BLaER1 treated with 17β-estradiol and CSF1 and Interleukin-3, amounts not matched to agents 10 nM and 100 nM (cell line): ENCODE measurements around the gene DLGAP1.

Experiments
- H3K27ac ChIP-seq, 11 experiments: shearing (Covaris generic); formaldehyde crosslinking; 2 replicates each; pipeline ENCODE4 v1.8.1; 2022
- H3K27me3 ChIP-seq, 11 experiments: shearing (Covaris generic); formaldehyde crosslinking; 2 replicates each; pipeline ENCODE4 v1.8.1; 2022
- H3K36me3 ChIP-seq, 11 experiments: shearing (Covaris generic); formaldehyde crosslinking; 2 replicates each; pipeline ENCODE4 v1.8.1; 2022
- H3K4me1 ChIP-seq, 10 experiments: shearing (Covaris generic); formaldehyde crosslinking; 2 replicates each; pipeline ENCODE4 v1.8.1; 2022
- H3K4me2 ChIP-seq, 11 experiments: shearing (Covaris generic); formaldehyde crosslinking; 2 replicates each; pipeline ENCODE4 v1.8.1; 2022
- H3K4me3 ChIP-seq, 10 experiments: shearing (Covaris generic); formaldehyde crosslinking; 2 replicates each; pipeline ENCODE4 v1.8.1; 2022
- H3K9ac ChIP-seq, 11 experiments: shearing (Covaris generic); formaldehyde crosslinking; 2 replicates each; pipeline ENCODE4 v1.8.1; 2022
- H3K9me3 ChIP-seq, 11 experiments: shearing (Covaris generic); formaldehyde crosslinking; replicated peaks in 1 of 11; 2 replicates each; pipeline ENCODE4 v1.8.1; 2022
- H4K20me1 ChIP-seq, 11 experiments: shearing (Covaris generic); formaldehyde crosslinking; 2 replicates each; pipeline ENCODE4 v1.8.1; 2022
- Cebpa-rat ChIP-seq, 11 experiments: shearing (Covaris generic); IDR thresholded peaks; 2 replicates each; pipeline ENCODE4 v1.8.1; 2022

The DLGAP1 gene

DNA sequence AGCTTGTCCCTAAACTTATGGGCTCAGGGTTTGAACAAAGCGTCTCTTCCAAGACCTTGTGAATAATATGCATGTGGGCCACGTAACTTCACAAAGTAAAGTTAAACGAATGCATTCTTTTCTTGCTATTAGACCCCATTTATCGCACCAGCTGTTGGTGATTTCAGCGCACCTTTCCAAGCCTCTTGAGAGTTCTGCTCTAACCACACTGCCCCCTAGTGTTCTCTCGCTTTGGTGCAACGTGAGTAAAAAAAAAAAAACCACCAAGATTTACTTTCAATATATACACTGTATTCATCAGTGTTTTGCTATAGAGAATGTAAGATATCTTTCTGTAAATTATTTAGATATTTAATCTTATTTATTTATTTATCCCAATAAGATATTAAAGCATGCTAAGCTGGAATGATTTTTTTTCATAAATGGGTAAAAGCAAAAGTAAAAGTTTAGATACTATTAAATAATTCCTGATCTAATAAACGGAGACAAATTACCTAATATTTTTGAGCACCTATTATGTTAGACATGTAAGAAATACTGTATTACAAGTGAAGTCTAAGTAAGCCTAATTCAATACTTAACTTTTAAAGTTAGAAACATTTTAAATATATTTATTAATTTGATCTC is 459.5 kb downstream of the DLGAP1 start:
- Histone ChIP-seq H3K4me3 (no peak overlapping the region), H3K27ac (no peak overlapping the region), H4K20me1 (no peaks in the 10 kb centered on the region), H3K4me1 (no peaks in the 10 kb centered on the region), H3K9me3 (no peaks in the 10 kb centered on the region), H3K27me3 (no peaks in the 10 kb centered on the region), H3K4me2 (no peak overlapping the region), H3K9ac (no peak overlapping the region), H3K36me3 (no peaks in the 10 kb centered on the region)
- TF ChIP-seq Cebpa-rat (IDR thresholded peaks at IDR 0.05): no peak

DNA sequence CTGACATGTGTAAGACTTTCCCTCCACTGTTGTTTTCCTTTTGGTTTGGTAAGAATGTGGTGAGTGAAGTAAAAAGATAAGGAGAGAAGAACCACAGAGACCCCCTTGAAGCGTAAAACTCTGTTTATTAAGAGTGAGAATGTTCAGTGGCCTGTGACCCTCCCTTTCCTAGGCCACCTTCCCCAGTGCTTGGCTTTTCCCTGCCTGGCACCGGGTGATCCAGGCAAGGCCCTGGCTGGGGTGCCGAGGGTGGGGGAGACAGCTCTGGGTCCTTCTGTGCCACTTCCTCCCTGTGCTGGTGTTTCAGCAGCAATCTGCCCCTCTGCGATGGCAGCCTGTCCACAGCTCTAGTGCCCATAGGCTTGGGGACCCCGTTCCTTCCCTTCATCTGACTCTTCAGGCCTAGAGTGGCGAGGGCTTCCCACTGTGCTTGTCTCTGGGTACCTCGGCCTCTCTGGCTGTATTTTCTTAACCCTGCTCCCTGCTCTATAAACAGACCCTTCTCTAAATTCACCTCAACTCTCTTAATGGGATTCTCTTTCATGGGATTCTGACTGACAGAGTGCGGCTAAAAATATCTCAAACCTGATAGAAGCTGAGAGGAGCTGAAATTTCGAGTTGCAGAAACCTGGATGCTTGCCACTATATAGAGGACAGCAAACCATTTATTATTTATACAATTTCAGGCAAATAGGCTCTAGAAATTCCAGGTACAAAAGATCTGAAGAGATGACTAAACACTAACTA is 461.0 kb downstream of the DLGAP1 start:
- no peak overlapping the region for H3K27ac ChIP-seq
- H3K36me3 ChIP-seq: no peaks in the 10 kb centered on the region
- no peak for TF ChIP-seq Cebpa-rat (IDR thresholded peaks at IDR 0.05)
- no peak overlapping the region for H3K4me3 ChIP-seq
- H3K9ac ChIP-seq: no peak overlapping the region
- H4K20me1 ChIP-seq: no peaks in the 10 kb centered on the region
- no peaks in the 10 kb centered on the region; a peak in 1 of 22 replicates for H3K9me3 ChIP-seq
- H3K4me2 ChIP-seq: no peak overlapping the region
- H3K4me1 ChIP-seq: no peaks in the 10 kb centered on the region
- no peaks in the 10 kb centered on the region for H3K27me3 ChIP-seq

DNA sequence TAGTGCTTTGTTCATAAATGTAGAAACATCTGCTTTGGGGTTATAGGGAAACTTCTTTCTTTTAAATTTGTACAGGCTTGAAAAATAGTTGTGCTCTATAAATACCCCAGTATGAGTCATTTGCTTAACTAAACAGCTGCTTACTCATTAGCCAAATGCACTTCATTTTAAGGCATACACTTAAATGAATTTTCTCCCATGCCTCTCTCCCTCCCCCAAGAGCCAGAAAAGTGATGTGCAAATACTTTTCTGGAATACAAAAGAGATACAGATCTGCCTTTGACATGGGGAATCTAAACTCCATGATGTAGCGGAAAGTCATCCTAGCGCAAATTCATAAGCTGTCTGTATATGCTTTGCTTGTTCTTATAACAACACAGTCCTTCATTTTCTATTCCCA is 469.4 kb downstream of the DLGAP1 start:
- Histone ChIP-seq H4K20me1 (no peaks in the 10 kb centered on the region), H3K36me3 (no peaks in the 10 kb centered on the region), H3K4me3 (no peak overlapping the region), H3K27ac (no peak overlapping the region), H3K9me3 (peaks cover 0 to 7% (median 0%) of the 10 kb centered on the region in 11 experiments; a peak in 2 of 22 replicates), H3K4me2 (peak overlapping the region in 4 of 11 experiments; percentile 4 to 42 (median 29); a peak in 6 of 22 replicates), H3K9ac (no peak overlapping the region), H3K27me3 (no peaks in the 10 kb centered on the region), H3K4me1 (peaks cover 0 to 14% (median 5%) of the 10 kb centered on the region in 10 experiments; a peak in 7 of 20 replicates)
- TF ChIP-seq Cebpa-rat (IDR thresholded peaks at IDR 0.05): no peak

DNA sequence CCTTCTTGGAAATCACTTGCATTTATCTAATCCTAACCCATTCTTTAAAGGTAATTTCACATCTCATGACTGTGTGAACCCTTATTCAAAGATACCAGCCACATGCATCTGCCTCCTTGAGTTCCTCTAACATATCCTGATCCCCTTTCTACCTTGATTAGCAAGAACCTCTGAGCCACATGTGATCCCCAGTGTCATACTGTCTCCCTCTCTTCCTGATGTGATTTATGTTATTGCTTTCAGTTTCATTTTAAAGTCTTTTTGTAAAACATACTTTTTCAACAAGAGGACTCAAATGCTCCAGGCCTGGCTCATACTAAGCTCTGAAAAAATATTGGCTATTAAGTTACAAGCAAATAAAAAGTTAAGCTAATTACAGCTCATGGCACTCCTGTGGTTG is 470.1 kb downstream of the DLGAP1 start:
- Histone ChIP-seq H3K27ac (no peak overlapping the region), H3K9ac (no peak overlapping the region), H3K4me1 (peaks cover 0 to 14% (median 5%) of the 10 kb centered on the region in 10 experiments; a peak in 7 of 20 replicates), H3K4me3 (no peak overlapping the region), H3K9me3 (peaks cover 0 to 7% (median 0%) of the 10 kb centered on the region in 11 experiments; a peak in 3 of 22 replicates), H3K36me3 (no peaks in the 10 kb centered on the region), H4K20me1 (no peaks in the 10 kb centered on the region), H3K4me2 (peak overlapping the region in 6 of 11 experiments; percentile 3 to 42 (median 18); a peak in 8 of 22 replicates), H3K27me3 (no peaks in the 10 kb centered on the region)
- no peak for TF ChIP-seq Cebpa-rat (IDR thresholded peaks at IDR 0.05)

DNA sequence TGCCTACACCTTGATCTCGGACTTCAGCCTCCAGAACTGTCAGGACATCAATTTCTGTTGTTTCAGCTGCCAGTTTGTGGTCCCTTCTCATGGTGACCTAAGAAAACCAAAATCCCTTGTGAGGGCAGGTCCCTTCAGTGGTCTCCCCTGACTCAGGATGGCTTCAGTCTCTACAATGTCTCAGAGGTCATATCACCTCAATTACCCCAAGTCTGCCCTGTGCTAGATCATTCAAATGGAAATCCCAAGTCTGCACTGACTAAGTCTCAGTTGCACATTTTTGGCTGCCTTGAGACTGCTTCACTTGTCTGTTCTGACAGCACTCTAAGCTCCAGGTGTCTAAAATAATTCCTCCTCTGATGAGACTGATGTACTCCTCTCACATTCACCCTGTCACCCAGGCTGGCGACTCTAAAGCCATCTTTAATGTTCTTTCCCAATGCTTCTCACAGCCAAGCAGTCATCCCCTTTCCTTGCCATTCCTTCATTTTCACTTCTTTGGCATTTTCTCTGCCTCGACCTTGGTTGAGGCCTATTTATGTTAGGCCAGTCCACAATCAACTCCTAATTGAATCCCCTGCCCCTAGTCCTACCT is 470.8 kb downstream of the DLGAP1 start:
- Histone ChIP-seq H3K9ac (no peak overlapping the region), H3K27me3 (no peaks in the 10 kb centered on the region), H4K20me1 (no peaks in the 10 kb centered on the region), H3K4me2 (no peak overlapping the region), H3K27ac (no peak overlapping the region), H3K9me3 (peaks cover 1 to 8% (median 3%) of the 10 kb centered on the region in 11 experiments; a peak in 17 of 22 replicates), H3K4me1 (peaks cover 0 to 14% (median 5%) of the 10 kb centered on the region in 10 experiments; a peak in 7 of 20 replicates), H3K4me3 (no peak overlapping the region), H3K36me3 (no peaks in the 10 kb centered on the region)
- no peak for TF ChIP-seq Cebpa-rat (IDR thresholded peaks at IDR 0.05)

DNA sequence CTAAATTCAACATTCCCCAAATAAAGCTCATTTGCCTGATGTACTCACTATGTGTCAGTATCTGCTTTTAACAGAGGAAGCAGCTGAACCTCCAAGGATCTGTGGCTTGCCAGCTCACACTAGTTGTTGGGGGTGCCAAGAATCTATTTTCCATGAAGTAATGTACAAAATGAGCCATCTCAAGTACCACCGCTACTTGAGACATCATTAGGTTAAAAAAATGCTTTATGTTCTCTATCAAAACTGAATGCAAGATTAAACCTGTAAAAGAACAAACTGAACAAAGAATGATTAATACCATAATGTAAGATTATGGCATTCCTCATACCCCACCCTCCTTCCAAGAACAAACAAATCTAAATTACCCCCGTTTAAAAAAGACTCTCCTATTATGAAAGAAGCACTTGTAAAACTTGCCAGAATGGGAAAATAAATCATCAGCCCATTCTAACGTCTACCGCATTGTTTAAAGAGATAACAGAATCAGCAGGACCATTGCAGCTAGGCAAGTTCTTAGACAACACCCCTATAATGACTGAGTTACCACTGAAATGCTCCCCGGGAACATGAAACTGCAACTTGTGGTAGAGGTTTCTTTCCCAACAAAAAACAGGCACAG is 471.6 kb downstream of the DLGAP1 start:
- peaks cover 9 to 15% (median 11%) of the 10 kb centered on the region in 11 experiments; a peak in 20 of 22 replicates for H3K9me3 ChIP-seq
- H3K4me2 ChIP-seq: no peak overlapping the region
- H3K27me3 ChIP-seq: no peaks in the 10 kb centered on the region
- no peaks in the 10 kb centered on the region for H4K20me1 ChIP-seq
- peaks cover 0 to 14% (median 5%) of the 10 kb centered on the region in 10 experiments; a peak in 7 of 20 replicates for H3K4me1 ChIP-seq
- H3K4me3 ChIP-seq: no peak overlapping the region
- no peak overlapping the region for H3K27ac ChIP-seq
- no peaks in the 10 kb centered on the region for H3K36me3 ChIP-seq
- H3K9ac ChIP-seq: no peak overlapping the region
- no peak for TF ChIP-seq Cebpa-rat (IDR thresholded peaks at IDR 0.05)

DNA sequence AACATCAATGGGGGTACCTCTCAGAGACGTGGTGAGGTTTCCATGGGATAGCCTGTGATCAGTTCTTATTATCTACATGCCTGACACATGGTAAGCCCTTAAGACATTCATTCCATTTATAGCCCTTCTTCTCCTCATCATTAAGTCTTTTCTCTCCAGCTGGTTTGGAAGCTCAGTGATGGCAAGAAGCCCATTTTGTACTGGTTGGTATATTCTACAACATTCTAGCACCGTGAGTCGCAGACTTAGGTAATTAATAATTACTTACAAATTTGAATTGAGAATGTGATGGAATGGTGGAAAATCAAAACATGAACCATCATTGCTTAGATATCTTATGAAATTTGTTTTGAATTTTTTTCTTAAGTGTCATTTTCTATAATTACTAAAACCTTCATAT is 472.6 kb downstream of the DLGAP1 start:
- H4K20me1 ChIP-seq: no peaks in the 10 kb centered on the region
- peaks cover 13 to 24% (median 19%) of the 10 kb centered on the region in 11 experiments; a peak in 21 of 22 replicates for H3K9me3 ChIP-seq
- H3K36me3 ChIP-seq: no peaks in the 10 kb centered on the region
- no peak overlapping the region for H3K4me2 ChIP-seq
- no peak for TF ChIP-seq Cebpa-rat (IDR thresholded peaks at IDR 0.05)
- no peak overlapping the region for H3K9ac ChIP-seq
- peaks cover 0 to 14% (median 5%) of the 10 kb centered on the region in 10 experiments; a peak in 7 of 20 replicates for H3K4me1 ChIP-seq
- H3K27me3 ChIP-seq: no peaks in the 10 kb centered on the region
- no peak overlapping the region for H3K27ac ChIP-seq
- no peak overlapping the region for H3K4me3 ChIP-seq

DNA sequence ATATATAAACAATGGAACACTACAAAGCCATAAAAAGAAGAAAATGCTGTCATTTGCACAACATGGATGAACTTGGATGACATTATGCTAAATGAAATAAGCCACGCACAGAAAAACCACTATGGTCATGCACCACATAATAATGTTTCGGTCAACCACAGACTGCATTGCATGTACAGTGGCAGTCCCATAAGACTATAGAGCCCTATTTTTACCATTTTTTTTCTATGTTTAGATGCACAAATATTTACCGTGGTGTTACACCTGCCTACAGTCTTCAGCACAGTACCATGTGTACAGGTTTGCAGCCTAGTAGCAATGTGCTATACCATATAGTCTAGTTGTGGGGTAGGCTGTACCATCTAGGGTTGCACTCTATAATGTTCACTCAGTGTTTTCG is 476.1 kb downstream of the DLGAP1 start:
- Histone ChIP-seq H3K27ac (no peak overlapping the region), H3K4me2 (no peak overlapping the region), H3K4me1 (no peaks in the 10 kb centered on the region), H3K27me3 (no peaks in the 10 kb centered on the region), H4K20me1 (no peaks in the 10 kb centered on the region), H3K4me3 (no peak overlapping the region), H3K9ac (no peak overlapping the region), H3K36me3 (no peaks in the 10 kb centered on the region), H3K9me3 (peaks cover 13 to 24% (median 19%) of the 10 kb centered on the region in 11 experiments; a peak in 21 of 22 replicates)
- TF ChIP-seq Cebpa-rat (IDR thresholded peaks at IDR 0.05): no peak
